Endodermal cell (in vitro differentiated cells): ENCODE results near the gene PARVB. TPM values are rescaled to one million over a fixed set of nuclear protein-coding genes. Genes with fewer than 3 reads are reported as not detected.

Experiments
- DNase-seq: peaks from one replicate; pipeline ENCODE4 v3.0.0-alpha.2; 2017
- H3K27ac ChIP-seq: 2 replicates; pipeline ENCODE4 v1.5.1; 2013; ENCODE audit warnings: mild to moderate bottlenecking, low read depth, low read length, moderate library complexity
- H3K27me3 ChIP-seq: 2 replicates; pipeline ENCODE4 v1.6.1; 2013; ENCODE audit warnings: mild to moderate bottlenecking, low read length, moderate library complexity; ENCODE audit not compliant: insufficient read depth, control insufficient read depth, poor library complexity, severe bottlenecking
- H3K36me3 ChIP-seq: 2 replicates; pipeline ENCODE4 v1.7.0; 2013; ENCODE audit warnings: mild to moderate bottlenecking, low read length, moderate library complexity; ENCODE audit not compliant: control insufficient read depth, insufficient read depth
- H3K4me1 ChIP-seq: one replicate; pipeline ENCODE4 v1.7.0; 2013; ENCODE audit warnings: low read length; ENCODE audit not compliant: control insufficient read depth, insufficient read depth
- H3K4me3 ChIP-seq: 2 replicates; pipeline ENCODE4 v1.5.1; 2013; ENCODE audit warnings: mild to moderate bottlenecking, low read length, moderate library complexity
- H3K9ac ChIP-seq: 2 replicates; pipeline ENCODE4 v1.6.1; 2013; ENCODE audit warnings: mild to moderate bottlenecking, low read length, moderate library complexity; ENCODE audit not compliant: poor library complexity, severe bottlenecking; ENCODE audit errors: extremely low read depth
- H3K9me3 ChIP-seq: 2 replicates; pipeline ENCODE4 v1.6.1; 2013; ENCODE audit warnings: mild to moderate bottlenecking, low read length, moderate library complexity; ENCODE audit not compliant: control insufficient read depth
- H3K27ac Mint-ChIP-seq: 2 replicates; pipeline ENCODE4 v1.8.0; 2020; ENCODE audit warnings: mixed read lengths
- H3K27me3 Mint-ChIP-seq: 2 replicates; pipeline ENCODE4 v1.8.0; 2021; ENCODE audit warnings: mild to moderate bottlenecking, mixed read lengths; ENCODE audit not compliant: insufficient read depth
- H3K36me3 Mint-ChIP-seq: 2 replicates; pipeline ENCODE4 v1.8.0; 2020; ENCODE audit warnings: low read depth, mixed read lengths
- H3K4me1 Mint-ChIP-seq: 2 replicates; pipeline ENCODE4 v1.8.0; 2020; ENCODE audit warnings: mixed read lengths
- H3K4me3 Mint-ChIP-seq: 2 replicates; pipeline ENCODE4 v1.8.0; 2020; ENCODE audit warnings: mild to moderate bottlenecking, moderate library complexity, mixed read lengths
- H3K9me3 Mint-ChIP-seq: 2 replicates; pipeline ENCODE4 v1.8.0; 2020; ENCODE audit warnings: mild to moderate bottlenecking, mixed read lengths
- CTCF ChIP-seq: fragments of 200-600 bp; sonication (generic); conservative IDR thresholded peaks from 2 replicates; pipeline ENCODE4 v1.5.0; 2021; ENCODE audit warnings: antibody characterized with exemption, mild to moderate bottlenecking
- WGBS, 2 experiments: methylation state at CpG; one replicate each; pipeline versions ENCODE4 v1.1.5 to v1.1.7; 2013; ENCODE audit warnings: missing lambda C conversion rate in 2 of 2, mixed read lengths in 1 of 2; ENCODE audit not compliant: insufficient coverage in 1 of 2, insufficient read length in 1 of 2; 5-methylcytosine and 5-hydroxymethylcytosine counted together
- total RNA-seq, 2 donors: library from RNA; stranded (reverse); fragmentation: NEBNext Ultra II Directional in 1 of 2; extraction: Animal tissue kit (Norgen Biotek cat#: 25700) in 1 of 2; gene quantifications; 2 replicates in 1 of 2; 3 replicates in 1 of 2; pipeline ENCODE4 v1.2.1, GENCODE V29; 2021

The PARVB gene
- total RNA-seq, 2 donors from 2014 or later: 29.6 to 32.3 TPM

- no peaks in the 10 kb centered on the region for H3K27me3 Mint-ChIP-seq
- no peaks in the 10 kb centered on the region for H3K9me3 Mint-ChIP-seq
- Histone ChIP-seq H3K27ac (no peak overlapping the region), H3K9me3 (no peaks in the 10 kb centered on the region), H3K27me3 (no peaks in the 10 kb centered on the region), H3K4me3 (no peak overlapping the region), H3K9ac (no peak overlapping the region), H3K36me3 (peaks cover 51% of the 10 kb centered on the region), H3K4me1 (no peaks in the 10 kb centered on the region)
- H3K27ac Mint-ChIP-seq: no peak overlapping the region
- no peak overlapping the region for H3K4me3 Mint-ChIP-seq
- H3K4me1 Mint-ChIP-seq: no peaks in the 10 kb centered on the region
- H3K36me3 Mint-ChIP-seq: peaks cover 57% of the 10 kb centered on the region
- no peak for TF ChIP-seq CTCF
- no peak for DNase-seq
- 91 to 94% methylated on average over 13 to 15 of the region's 15 CpGs for WGBS, 2 experiments
Measured at GRCh38 chr22:43998679-43999264, 25.3 kb upstream of the PARVB start.

GRCh38 chr22:43999378-43999777 is 24.7 kb upstream of the PARVB start:
- peaks cover 45% of the 10 kb centered on the region for H3K36me3 ChIP-seq
- DNase-seq: no peak
- H3K4me3 ChIP-seq: no peak overlapping the region
- no peak overlapping the region for H3K4me3 Mint-ChIP-seq
- H3K27ac Mint-ChIP-seq: no peak overlapping the region
- no peaks in the 10 kb centered on the region for H3K9me3 ChIP-seq
- 85 to 88% methylated on average over 3 of the region's 3 CpGs for WGBS, 2 experiments
- no peaks in the 10 kb centered on the region for H3K27me3 ChIP-seq
- TF ChIP-seq CTCF: no peak
- no peaks in the 10 kb centered on the region for H3K4me1 ChIP-seq
- H3K36me3 Mint-ChIP-seq: peaks cover 54% of the 10 kb centered on the region
- no peak overlapping the region for H3K27ac ChIP-seq
- H3K9me3 Mint-ChIP-seq: no peaks in the 10 kb centered on the region
- no peaks in the 10 kb centered on the region for H3K27me3 Mint-ChIP-seq
- peaks cover 2% of the 10 kb centered on the region for H3K4me1 Mint-ChIP-seq
- H3K9ac ChIP-seq: no peak overlapping the region

GRCh38 chr22:44000123-44000522 is 24.0 kb upstream of the PARVB start:
- H3K9me3 Mint-ChIP-seq: no peaks in the 10 kb centered on the region
- no peaks in the 10 kb centered on the region for H3K9me3 ChIP-seq
- peaks cover 46% of the 10 kb centered on the region for H3K36me3 Mint-ChIP-seq
- no peak overlapping the region for H3K27ac ChIP-seq
- TF ChIP-seq CTCF: no peak
- no peak overlapping the region for H3K4me3 Mint-ChIP-seq
- H3K9ac ChIP-seq: no peak overlapping the region
- WGBS, 2 experiments: 95 to 97% methylated on average over 4 of the region's 4 CpGs
- H3K4me3 ChIP-seq: no peak overlapping the region
- no peaks in the 10 kb centered on the region for H3K27me3 Mint-ChIP-seq
- H3K4me1 Mint-ChIP-seq: peaks cover 2% of the 10 kb centered on the region
- H3K36me3 ChIP-seq: peaks cover 39% of the 10 kb centered on the region
- no peak for DNase-seq
- H3K27me3 ChIP-seq: no peaks in the 10 kb centered on the region
- no peak overlapping the region for H3K27ac Mint-ChIP-seq
- no peaks in the 10 kb centered on the region for H3K4me1 ChIP-seq
